PC-3 (cell line): ENCODE data around the gene TTBK1.

Source experiments
- EZH2phosphoT487 ChIP-seq: fragments of 300-600 bp; sonication (generic); IDR thresholded peaks from 2 replicates; pipeline ENCODE4 v1.6.1; 2018; ENCODE audit warnings: mild to moderate bottlenecking, antibody characterized with exemption, low read length, borderline replicate concordance
- TF ChIP-seq, protein P1 (sequence below): fragments of 300-600 bp; sonication (generic); conservative IDR thresholded peaks from 2 replicates; pipeline ENCODE4 v1.5.1; 2017; ENCODE audit warnings: antibody characterized with exemption, low read depth, mild to moderate bottlenecking, low read length

DNA sequence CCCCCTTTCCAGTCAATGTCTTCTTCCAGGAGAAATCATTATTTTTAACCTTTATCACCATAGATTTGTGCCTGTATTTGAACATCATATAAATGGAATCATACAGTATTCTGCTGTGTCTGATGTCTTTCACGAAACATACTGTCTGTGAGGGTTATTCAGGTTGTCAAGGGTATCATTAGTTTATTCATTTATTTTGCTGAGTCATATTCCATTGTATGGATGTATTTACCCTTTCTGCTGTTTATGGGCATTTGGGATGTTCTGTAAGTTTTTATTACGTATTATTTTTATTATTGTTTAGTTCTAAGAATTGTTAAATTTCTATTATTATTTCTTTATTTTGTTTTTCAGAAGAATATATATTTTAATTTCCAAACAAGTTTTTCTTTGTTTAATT lies 36.0 kb upstream of the TTBK1 start:
- TF ChIP-seq EZH2phosphoT487: no peak
- TF ChIP-seq, protein P1, sequence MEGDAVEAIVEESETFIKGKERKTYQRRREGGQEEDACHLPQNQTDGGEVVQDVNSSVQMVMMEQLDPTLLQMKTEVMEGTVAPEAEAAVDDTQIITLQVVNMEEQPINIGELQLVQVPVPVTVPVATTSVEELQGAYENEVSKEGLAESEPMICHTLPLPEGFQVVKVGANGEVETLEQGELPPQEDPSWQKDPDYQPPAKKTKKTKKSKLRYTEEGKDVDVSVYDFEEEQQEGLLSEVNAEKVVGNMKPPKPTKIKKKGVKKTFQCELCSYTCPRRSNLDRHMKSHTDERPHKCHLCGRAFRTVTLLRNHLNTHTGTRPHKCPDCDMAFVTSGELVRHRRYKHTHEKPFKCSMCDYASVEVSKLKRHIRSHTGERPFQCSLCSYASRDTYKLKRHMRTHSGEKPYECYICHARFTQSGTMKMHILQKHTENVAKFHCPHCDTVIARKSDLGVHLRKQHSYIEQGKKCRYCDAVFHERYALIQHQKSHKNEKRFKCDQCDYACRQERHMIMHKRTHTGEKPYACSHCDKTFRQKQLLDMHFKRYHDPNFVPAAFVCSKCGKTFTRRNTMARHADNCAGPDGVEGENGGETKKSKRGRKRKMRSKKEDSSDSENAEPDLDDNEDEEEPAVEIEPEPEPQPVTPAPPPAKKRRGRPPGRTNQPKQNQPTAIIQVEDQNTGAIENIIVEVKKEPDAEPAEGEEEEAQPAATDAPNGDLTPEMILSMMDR: no peak
